Activated T-cell treated with anti-CD3 and anti-CD28 coated beads for 4 hours (primary cell): ENCODE results near the gene RSBN1L.
"Not testable (repeated sequence)": the region's sequence is repeated elsewhere in the genome, so short reads cannot be mapped to it uniquely, and the experiment has no call there.

Experiments used
- DNase-seq: peaks from one replicate; pipeline ENCODE4 v3.0.0-alpha.2; 2020

The RSBN1L gene

GRCh38 chr7:77696057-77696642, at the start of gene RSBN1L:
Gene RSBN1L (plus strand): TSS chr7:77696459. CDS start chr7:77696470, 11 bp downstream.
- DNase-seq: peak; percentile 98

- DNase-seq: no peak
These were observed 47.4 kb upstream of the RSBN1L start for GRCh38 chr7:77648742-77649338.

- no peak for DNase-seq
These were observed 46.4 kb upstream of the RSBN1L start for GRCh38 chr7:77649716-77650349.

- DNase-seq: peak; percentile 30
These were observed 44.6 kb upstream of the RSBN1L start for GRCh38 chr7:77651575-77652162.

GRCh38 chr7:77652826-77653225, 43.4 kb upstream of the RSBN1L start:
- not testable (repeated sequence) for DNase-seq

GRCh38 chr7:77653572-77653971, 42.7 kb upstream of the RSBN1L start:
- no peak for DNase-seq

- DNase-seq: no peak
These were observed 40.9 kb upstream of the RSBN1L start for GRCh38 chr7:77655356-77655755.

GRCh38 chr7:77655836-77656455, 40.3 kb upstream of the RSBN1L start:
- no peak for DNase-seq

GRCh38 chr7:77657427-77658224, 38.6 kb upstream of the RSBN1L start:
- no peak for DNase-seq

- no peak for DNase-seq
These were observed 37.3 kb upstream of the RSBN1L start for GRCh38 chr7:77658928-77659327.

GRCh38 chr7:77661816-77662215, 34.4 kb upstream of the RSBN1L start:
- DNase-seq: no peak

- DNase-seq: no peak
These were observed 33.4 kb upstream of the RSBN1L start for GRCh38 chr7:77662869-77663268.

GRCh38 chr7:77664715-77665114, 31.5 kb upstream of the RSBN1L start:
- DNase-seq: no peak

- DNase-seq: no peak
These were observed 31.1 kb upstream of the RSBN1L start for GRCh38 chr7:77665161-77665560.

- DNase-seq: no peak
These were observed 28.7 kb upstream of the RSBN1L start for GRCh38 chr7:77667459-77668086.

GRCh38 chr7:77674878-77675277, 21.4 kb upstream of the RSBN1L start:
- DNase-seq: no peak

GRCh38 chr7:77679608-77680007, 16.7 kb upstream of the RSBN1L start:
- no peak for DNase-seq

GRCh38 chr7:77680266-77680665, 16.0 kb upstream of the RSBN1L start:
- DNase-seq: no peak

- no peak for DNase-seq
These were observed 12.2 kb upstream of the RSBN1L start for GRCh38 chr7:77684030-77684429.

GRCh38 chr7:77685233-77685632, 11.0 kb upstream of the RSBN1L start:
- DNase-seq: no peak

GRCh38 chr7:77687100-77687746, 9.0 kb upstream of the RSBN1L start:
- DNase-seq: no peak

- no peak for DNase-seq
These were observed 8.5 kb upstream of the RSBN1L start for GRCh38 chr7:77687747-77688144.
